Measurements from ENCODE around the gene UBA6.

DNA sequence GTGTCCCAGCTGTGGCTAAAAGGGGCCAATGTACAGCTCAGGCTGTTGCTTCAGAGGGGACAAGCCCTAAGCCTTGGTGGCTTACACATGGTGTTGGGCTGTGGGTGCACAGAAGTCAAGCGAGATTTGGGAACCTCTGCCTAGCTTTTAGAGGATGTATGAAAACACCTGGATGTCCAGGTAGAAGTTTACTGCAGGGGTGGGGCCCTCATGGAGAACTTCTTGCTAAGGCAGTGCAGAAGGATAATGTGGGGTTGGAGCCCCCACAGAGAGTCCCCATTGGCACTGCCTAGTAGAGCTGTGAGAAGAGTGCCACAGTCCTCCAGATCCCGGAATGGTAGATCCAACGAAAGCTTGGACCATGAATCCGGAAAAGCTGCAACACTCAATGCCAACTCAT, 40.5 kb downstream of the UBA6 start:
- TF ChIP-seq CTCF (IDR thresholded peaks at IDR 0.05) (no peak), POLR2A (IDR thresholded peaks at IDR 0.05) (no peak)

Data from uterus (tissue), 2 donors.